ENCODE data around the gene USP6NL. TPM values are rescaled to one million over a fixed set of nuclear protein-coding genes. Genes with fewer than 3 reads are reported as not detected.
A peak's percentile ranks its signal among the peaks of the same experiment; 100 is the strongest.

The USP6NL gene
- polyA plus RNA-seq, 1 of the 3 experiments (the other 2 are of a cell fraction) = 8.9 TPM

DNA sequence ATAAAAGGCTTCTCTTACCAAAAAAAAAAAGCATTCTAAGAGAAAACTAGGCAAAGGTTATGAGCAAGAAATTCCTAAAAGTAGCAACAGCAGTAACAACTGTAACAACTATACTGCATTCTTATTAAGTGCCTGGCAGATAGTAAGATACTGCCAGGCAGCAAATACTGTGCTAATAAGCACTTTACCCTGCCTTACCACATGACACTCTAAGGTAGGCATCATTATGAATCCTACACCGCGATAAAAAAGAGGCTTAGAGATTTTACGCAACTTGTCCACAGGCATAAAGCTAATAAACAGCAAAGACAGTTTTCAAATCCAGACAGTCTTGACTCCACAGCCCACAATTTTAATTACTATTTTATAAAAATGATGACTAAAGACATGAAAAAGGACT lies 83.2 kb downstream of the USP6NL start:
- TF ChIP-seq, protein P1, sequence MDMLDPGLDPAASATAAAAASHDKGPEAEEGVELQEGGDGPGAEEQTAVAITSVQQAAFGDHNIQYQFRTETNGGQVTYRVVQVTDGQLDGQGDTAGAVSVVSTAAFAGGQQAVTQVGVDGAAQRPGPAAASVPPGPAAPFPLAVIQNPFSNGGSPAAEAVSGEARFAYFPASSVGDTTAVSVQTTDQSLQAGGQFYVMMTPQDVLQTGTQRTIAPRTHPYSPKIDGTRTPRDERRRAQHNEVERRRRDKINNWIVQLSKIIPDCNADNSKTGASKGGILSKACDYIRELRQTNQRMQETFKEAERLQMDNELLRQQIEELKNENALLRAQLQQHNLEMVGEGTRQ (IDR thresholded peaks at IDR 0.05; ENCODE audit: borderline replicate concordance, low read depth, low read length) = no peak
- no peak for TF ChIP-seq POLR2AphosphoS5 (IDR thresholded peaks at IDR 0.05; ENCODE audit: low read depth, low read length)
- TF ChIP-seq RCOR1 (IDR thresholded peaks at IDR 0.05; ENCODE audit: low read length) = no peak
- no peak for TF ChIP-seq JUND (IDR thresholded peaks at IDR 0.05)
- Histone ChIP-seq H3K4me3 (ENCODE audit: low read depth in 2 of 2, low read length in 1 of 2) (no peak overlapping the region), H3K36me3 (replicated peaks in 1 of 2; ENCODE audit: control insufficient read depth in 1 of 2, insufficient read depth in 2 of 2, low read length in 1 of 2) (peaks cover 0 to 7% of the 10 kb centered on the region in 2 experiments), H3K27ac (ENCODE audit: low read depth in 2 of 2, low read length in 1 of 2) (no peak overlapping the region), H3K4me1 (ENCODE audit: control insufficient read depth in 1 of 2, insufficient read depth in 2 of 2, low read depth in 1 of 2, low read length in 1 of 2) (peaks cover 5 to 6% of the 10 kb centered on the region in 2 experiments; a peak in 3 of 4 replicates), H4K20me1 (ENCODE audit: insufficient read depth) (no peaks in the 10 kb centered on the region), H3F3A (replicated peaks; ENCODE audit: insufficient read depth) (no peaks in the 10 kb centered on the region), H3K9me3 (no peaks in the 10 kb centered on the region), H3K4me2 (no peak overlapping the region), H3K9me2 (no peaks in the 10 kb centered on the region), H3K27me3 (ENCODE audit: insufficient read depth) (no peaks in the 10 kb centered on the region), H2AFZ (ENCODE audit: low read depth) (no peak overlapping the region), H3K9ac (no peak overlapping the region), H3K79me2 (ENCODE audit: insufficient read depth) (peaks cover 9% of the 10 kb centered on the region; the same call in 1 of the 2 replicates)
- no peak for DNase-seq
- WGBS (ENCODE audit: low lambda C conversion rate) = 98% methylated on average over 3 of the region's 3 CpGs
- ChIA-PET POLR2A (no interaction called here), CTCF (no interaction called here)

DNA sequence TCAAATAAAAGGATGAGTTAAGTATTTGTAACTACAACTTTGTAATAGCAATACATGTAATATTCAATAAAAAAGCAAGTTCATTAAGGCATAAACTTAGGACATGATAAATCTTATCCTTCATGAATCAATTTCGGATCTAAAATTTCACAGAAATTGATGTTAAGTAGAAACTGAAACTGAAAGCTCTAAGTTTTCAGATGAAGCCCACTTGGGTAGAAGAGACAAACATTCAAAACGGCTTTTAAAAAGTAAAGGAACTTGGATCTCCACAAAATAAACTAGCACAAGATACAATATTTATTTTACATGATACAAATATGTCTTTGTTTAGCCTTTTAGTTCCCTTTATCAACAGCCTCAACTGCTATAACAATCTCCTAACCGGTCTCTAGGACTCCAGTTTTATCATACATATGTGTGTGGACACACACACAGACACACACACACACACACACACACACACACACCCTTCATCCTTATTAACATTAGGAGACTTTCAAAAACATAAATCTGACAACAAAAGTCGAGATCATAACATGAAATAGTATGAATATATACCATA lies 83.7 kb downstream of the USP6NL start:
- Histone ChIP-seq H3K9me2 (no peaks in the 10 kb centered on the region), H3K4me1 (ENCODE audit: control insufficient read depth in 1 of 2, insufficient read depth in 2 of 2, low read depth in 1 of 2, low read length in 1 of 2) (peaks cover 3 to 6% of the 10 kb centered on the region in 2 experiments; a peak in 2 of 4 replicates), H3K9ac (no peak overlapping the region), H3K9me3 (no peaks in the 10 kb centered on the region), H3K27ac (ENCODE audit: low read depth in 2 of 2, low read length in 1 of 2) (no peak overlapping the region), H3K4me2 (0 out of 2 replicates have a peak overlapping the region, but pooled peaks have one; percentile 13), H3K79me2 (ENCODE audit: insufficient read depth) (peaks cover 9% of the 10 kb centered on the region; the same call in 1 of the 2 replicates), H3F3A (replicated peaks; ENCODE audit: insufficient read depth) (no peaks in the 10 kb centered on the region), H4K20me1 (ENCODE audit: insufficient read depth) (no peaks in the 10 kb centered on the region), H3K36me3 (replicated peaks in 1 of 2; ENCODE audit: control insufficient read depth in 1 of 2, insufficient read depth in 2 of 2, low read length in 1 of 2) (peaks cover 0 to 7% of the 10 kb centered on the region in 2 experiments), H3K4me3 (ENCODE audit: low read depth in 2 of 2, low read length in 1 of 2) (no peak overlapping the region), H3K27me3 (ENCODE audit: insufficient read depth) (no peaks in the 10 kb centered on the region), H2AFZ (ENCODE audit: low read depth) (no peak overlapping the region)
- TF ChIP-seq, protein P2, sequence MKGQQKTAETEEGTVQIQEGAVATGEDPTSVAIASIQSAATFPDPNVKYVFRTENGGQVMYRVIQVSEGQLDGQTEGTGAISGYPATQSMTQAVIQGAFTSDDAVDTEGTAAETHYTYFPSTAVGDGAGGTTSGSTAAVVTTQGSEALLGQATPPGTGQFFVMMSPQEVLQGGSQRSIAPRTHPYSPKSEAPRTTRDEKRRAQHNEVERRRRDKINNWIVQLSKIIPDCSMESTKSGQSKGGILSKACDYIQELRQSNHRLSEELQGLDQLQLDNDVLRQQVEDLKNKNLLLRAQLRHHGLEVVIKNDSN (IDR thresholded peaks at IDR 0.05; ENCODE audit: borderline replicate concordance, low read depth) = no peak
- TF ChIP-seq RCOR1 (IDR thresholded peaks at IDR 0.05; ENCODE audit: low read length) (no peak), SMC3 (IDR thresholded peaks at IDR 0.05; ENCODE audit: low read depth, low read length) (no peak), POLR2AphosphoS5 (IDR thresholded peaks at IDR 0.05; ENCODE audit: low read depth, low read length) (no peak), RFX5 (IDR thresholded peaks at IDR 0.05; ENCODE audit: low read length) (no peak), FOXJ3 (CRISPR knock-in tag; IDR thresholded peaks at IDR 0.05) (no peak), GABPA (IDR thresholded peaks at IDR 0.05; ENCODE audit: low read depth) (no peak), SIN3A (IDR thresholded peaks at IDR 0.05; ENCODE audit: borderline replicate concordance, low read depth, low read length) (no peak), NFIC (IDR thresholded peaks at IDR 0.05; ENCODE audit: borderline replicate concordance) (no peak), GATA2 (CRISPR knock-in tag; IDR thresholded peaks at IDR 0.05) (no peak), YY1 (IDR thresholded peaks at IDR 0.05; ENCODE audit: low read depth) (no peak), TEAD4 (IDR thresholded peaks at IDR 0.05; ENCODE audit: borderline replicate concordance, insufficient read depth) (no peak)
- TF ChIP-seq, protein P3, sequence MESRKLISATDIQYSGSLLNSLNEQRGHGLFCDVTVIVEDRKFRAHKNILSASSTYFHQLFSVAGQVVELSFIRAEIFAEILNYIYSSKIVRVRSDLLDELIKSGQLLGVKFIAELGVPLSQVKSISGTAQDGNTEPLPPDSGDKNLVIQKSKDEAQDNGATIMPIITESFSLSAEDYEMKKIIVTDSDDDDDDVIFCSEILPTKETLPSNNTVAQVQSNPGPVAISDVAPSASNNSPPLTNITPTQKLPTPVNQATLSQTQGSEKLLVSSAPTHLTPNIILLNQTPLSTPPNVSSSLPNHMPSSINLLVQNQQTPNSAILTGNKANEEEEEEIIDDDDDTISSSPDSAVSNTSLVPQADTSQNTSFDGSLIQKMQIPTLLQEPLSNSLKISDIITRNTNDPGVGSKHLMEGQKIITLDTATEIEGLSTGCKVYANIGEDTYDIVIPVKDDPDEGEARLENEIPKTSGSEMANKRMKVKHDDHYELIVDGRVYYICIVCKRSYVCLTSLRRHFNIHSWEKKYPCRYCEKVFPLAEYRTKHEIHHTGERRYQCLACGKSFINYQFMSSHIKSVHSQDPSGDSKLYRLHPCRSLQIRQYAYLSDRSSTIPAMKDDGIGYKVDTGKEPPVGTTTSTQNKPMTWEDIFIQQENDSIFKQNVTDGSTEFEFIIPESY (IDR thresholded peaks at IDR 0.05; ENCODE audit: borderline replicate concordance, low read depth) = no peak
- TF ChIP-seq, protein P4, sequence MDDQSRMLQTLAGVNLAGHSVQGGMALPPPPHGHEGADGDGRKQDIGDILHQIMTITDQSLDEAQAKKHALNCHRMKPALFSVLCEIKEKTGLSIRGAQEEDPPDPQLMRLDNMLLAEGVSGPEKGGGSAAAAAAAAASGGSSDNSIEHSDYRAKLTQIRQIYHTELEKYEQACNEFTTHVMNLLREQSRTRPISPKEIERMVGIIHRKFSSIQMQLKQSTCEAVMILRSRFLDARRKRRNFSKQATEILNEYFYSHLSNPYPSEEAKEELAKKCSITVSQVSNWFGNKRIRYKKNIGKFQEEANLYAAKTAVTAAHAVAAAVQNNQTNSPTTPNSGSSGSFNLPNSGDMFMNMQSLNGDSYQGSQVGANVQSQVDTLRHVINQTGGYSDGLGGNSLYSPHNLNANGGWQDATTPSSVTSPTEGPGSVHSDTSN (IDR thresholded peaks at IDR 0.05) = no peak
- TF ChIP-seq, protein P5, sequence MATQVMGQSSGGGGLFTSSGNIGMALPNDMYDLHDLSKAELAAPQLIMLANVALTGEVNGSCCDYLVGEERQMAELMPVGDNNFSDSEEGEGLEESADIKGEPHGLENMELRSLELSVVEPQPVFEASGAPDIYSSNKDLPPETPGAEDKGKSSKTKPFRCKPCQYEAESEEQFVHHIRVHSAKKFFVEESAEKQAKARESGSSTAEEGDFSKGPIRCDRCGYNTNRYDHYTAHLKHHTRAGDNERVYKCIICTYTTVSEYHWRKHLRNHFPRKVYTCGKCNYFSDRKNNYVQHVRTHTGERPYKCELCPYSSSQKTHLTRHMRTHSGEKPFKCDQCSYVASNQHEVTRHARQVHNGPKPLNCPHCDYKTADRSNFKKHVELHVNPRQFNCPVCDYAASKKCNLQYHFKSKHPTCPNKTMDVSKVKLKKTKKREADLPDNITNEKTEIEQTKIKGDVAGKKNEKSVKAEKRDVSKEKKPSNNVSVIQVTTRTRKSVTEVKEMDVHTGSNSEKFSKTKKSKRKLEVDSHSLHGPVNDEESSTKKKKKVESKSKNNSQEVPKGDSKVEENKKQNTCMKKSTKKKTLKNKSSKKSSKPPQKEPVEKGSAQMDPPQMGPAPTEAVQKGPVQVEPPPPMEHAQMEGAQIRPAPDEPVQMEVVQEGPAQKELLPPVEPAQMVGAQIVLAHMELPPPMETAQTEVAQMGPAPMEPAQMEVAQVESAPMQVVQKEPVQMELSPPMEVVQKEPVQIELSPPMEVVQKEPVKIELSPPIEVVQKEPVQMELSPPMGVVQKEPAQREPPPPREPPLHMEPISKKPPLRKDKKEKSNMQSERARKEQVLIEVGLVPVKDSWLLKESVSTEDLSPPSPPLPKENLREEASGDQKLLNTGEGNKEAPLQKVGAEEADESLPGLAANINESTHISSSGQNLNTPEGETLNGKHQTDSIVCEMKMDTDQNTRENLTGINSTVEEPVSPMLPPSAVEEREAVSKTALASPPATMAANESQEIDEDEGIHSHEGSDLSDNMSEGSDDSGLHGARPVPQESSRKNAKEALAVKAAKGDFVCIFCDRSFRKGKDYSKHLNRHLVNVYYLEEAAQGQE (IDR thresholded peaks at IDR 0.05; ENCODE audit: low read depth, low read length) = no peak
- TF ChIP-seq, protein P6, sequence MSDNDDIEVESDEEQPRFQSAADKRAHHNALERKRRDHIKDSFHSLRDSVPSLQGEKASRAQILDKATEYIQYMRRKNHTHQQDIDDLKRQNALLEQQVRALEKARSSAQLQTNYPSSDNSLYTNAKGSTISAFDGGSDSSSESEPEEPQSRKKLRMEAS (IDR thresholded peaks at IDR 0.05; ENCODE audit: low read depth) = no peak
- no peak for DNase-seq
- 91% methylated on average over 4 of the region's 4 CpGs for WGBS (ENCODE audit: low lambda C conversion rate)
- POLR2A ChIA-PET = no interaction called here
- CTCF ChIA-PET = interaction anchor here (1.3 kb wide), 1 partner anchor 13 kb away, joined by 3 read pairs; no protein-coding TSS in a partner anchor
